Right lobe of liver (tissue), 6 donors: ENCODE data around the gene NUDT5. TPM values are rescaled to one million over a fixed set of nuclear protein-coding genes. Genes with fewer than 3 reads are reported as not detected.
A peak's percentile ranks its signal among the peaks of the same experiment; 100 is the strongest.

Experiments
- ATAC-seq, 4 donors: fragments of 200-7000 bp; cut with Tn5 transposase; one replicate each; pipeline ENCODE4 v1.9.1; 2020; ENCODE audit warnings: mild to moderate bottlenecking in 4 of 4, moderate library complexity in 4 of 4
- DNase-seq, 3 donors: peaks; one replicate each; pipeline ENCODE4 v3.0.0-alpha.2; 2020
- H3K27ac ChIP-seq, 3 donors: fragments of 200-600 bp; one replicate each; pipeline ENCODE4 v1.8.0; 2022
- H3K27me3 ChIP-seq, 2 donors: fragments of 200-600 bp; one replicate each; pipeline ENCODE4 v1.8.0; 2022
- H3K36me3 ChIP-seq, 4 donors: fragments of 200-600 bp; sonication (generic) in 1 of 4; one replicate each; pipeline versions ENCODE4 v1.5.1 to v1.8.0; 2017 to 2022; ENCODE audit warnings: control low read depth in 1 of 4
- H3K4me1 ChIP-seq, 4 donors: fragments of 200-600 bp; sonication (generic) in 1 of 4; one replicate each; pipeline versions ENCODE4 v1.5.1 to v1.8.0; 2017 to 2022; ENCODE audit warnings: control low read depth in 1 of 4
- H3K4me3 ChIP-seq, 3 donors: fragments of 200-600 bp; one replicate each; pipeline ENCODE4 v1.8.0; 2022
- H3K9me3 ChIP-seq, 4 donors: fragments of 200-600 bp; sonication (generic) in 1 of 4; one replicate each; pipeline versions ENCODE4 v1.5.1 to v1.8.0; 2017 to 2022; ENCODE audit warnings: control low read depth in 1 of 4
- CTCF ChIP-seq, 4 donors: fragments of 200-600 bp in 3 of 4; fragments of 450-650 bp in 1 of 4; IDR thresholded peaks; one replicate each; pipeline versions ENCODE4 v1.5.1 to v1.8.0; 2016 to 2022; ENCODE audit warnings: antibody characterized with exemption in 4 of 4, mild to moderate bottlenecking in 2 of 4
- POLR2A ChIP-seq: fragments of 450-650 bp; IDR thresholded peaks from one replicate; pipeline ENCODE4 v1.6.1; 2017; ENCODE audit warnings: antibody characterized with exemption, mild to moderate bottlenecking
- WGBS: methylation state at CpG from one replicate; pipeline ENCODE4 v1.1.6; 2018; ENCODE audit warnings: low coverage, low lambda C conversion rate; ENCODE audit not compliant: insufficient coverage; ENCODE audit errors: missing lambda C conversion rate; 5-methylcytosine and 5-hydroxymethylcytosine counted together
- intact Hi-C, 2 donors: fragments of 100-400 bp; cut with DNase I; formaldehyde crosslinking; loops; one replicate each; pipeline versions ENCODE4 v1.11.2 to v1.14.1; 2022
- total RNA-seq, 6 experiments: library from RNA; depleted of rRNA in 2 of 6; stranded (reverse); fragments of >200 nt in 2 of 6; fragmentation: NEBNext Ultra II Directional in 3 of 6; extraction: Animal tissue kit (Norgen Biotek cat#: 25700) in 3 of 6; gene quantifications; one replicate each; pipeline versions ENCODE4 v1.1.0 to v1.2.4, GENCODE V29; 2016 to 2023
- donor health status: DM: no; HTN: yes; CAD: no.
- donor health status: DM: no; HTN: no; CAD: no.
- donor health status: DM: no; HTN: no; CAD: no.
- donor health status: DM: no; HTN: yes; CAD: no.
- donor health status: DM: no; HTN: yes; CAD: no.

The NUDT5 gene
- total RNA-seq, 6 experiments from 2014 or later: 48.6 to 64.3 (median 55.8) TPM

GRCh38 chr10:12164085-12164484 lies 31.6 kb downstream of the NUDT5 start:
- Histone ChIP-seq H3K4me1 (peaks cover 0 to 25% (median 9%) of the 10 kb centered on the region in 4 donors), H3K36me3 (peaks cover 4 to 25% (median 9%) of the 10 kb centered on the region in 4 donors), H3K27ac (peak overlapping the region in 2 of 3 donors; percentile 66 to 69), H3K27me3 (no peaks in the 10 kb centered on the region), H3K4me3 (peak overlapping the region in 1 of 3 donors; percentile 5), H3K9me3 (no peaks in the 10 kb centered on the region)
- intact Hi-C loops: no loop called here
- DNase-seq: peak; percentile 58 to 86 (median 81)
- TF ChIP-seq POLR2A (no peak), CTCF (IDR thresholded peaks at IDR 0.05) (peak in 2 of 4 donors; percentile 12 to 25)
- ATAC-seq: peak; percentile 89 to 94 (median 90)
- WGBS: 33% methylated on average over 11 of the region's 12 CpGs

GRCh38 chr10:12162927-12163326 lies 32.8 kb downstream of the NUDT5 start:
- Histone ChIP-seq H3K4me3 (no peak overlapping the region), H3K27me3 (no peaks in the 10 kb centered on the region), H3K4me1 (peaks cover 0 to 25% (median 9%) of the 10 kb centered on the region in 4 donors), H3K9me3 (no peaks in the 10 kb centered on the region), H3K36me3 (peaks cover 4 to 18% (median 10%) of the 10 kb centered on the region in 4 donors), H3K27ac (no peak overlapping the region)
- no peak for TF ChIP-seq POLR2A
- DNase-seq (no peak), ATAC-seq (no peak)
- intact Hi-C loops: no loop called here
- WGBS: 98% methylated on average over 6 of the region's 6 CpGs

- H3K4me1 ChIP-seq: peaks cover 0 to 30% (median 7%) of the 10 kb centered on the region in 4 donors
- intact Hi-C loops: no loop called here
- H3K27ac ChIP-seq: no peak overlapping the region
- H3K9me3 ChIP-seq: no peaks in the 10 kb centered on the region
- no peak for DNase-seq
- no peak overlapping the region for H3K4me3 ChIP-seq
- no peaks in the 10 kb centered on the region for H3K27me3 ChIP-seq
- peaks cover 3 to 14% (median 6%) of the 10 kb centered on the region in 4 donors for H3K36me3 ChIP-seq
- 77% methylated on average over 5 of the region's 5 CpGs for WGBS
- no peak for ATAC-seq
- TF ChIP-seq POLR2A (no peak), CTCF (IDR thresholded peaks at IDR 0.05) (no peak)
Measured at GRCh38 chr10:12160664-12161063, 35.0 kb downstream of the NUDT5 start.

DNA sequence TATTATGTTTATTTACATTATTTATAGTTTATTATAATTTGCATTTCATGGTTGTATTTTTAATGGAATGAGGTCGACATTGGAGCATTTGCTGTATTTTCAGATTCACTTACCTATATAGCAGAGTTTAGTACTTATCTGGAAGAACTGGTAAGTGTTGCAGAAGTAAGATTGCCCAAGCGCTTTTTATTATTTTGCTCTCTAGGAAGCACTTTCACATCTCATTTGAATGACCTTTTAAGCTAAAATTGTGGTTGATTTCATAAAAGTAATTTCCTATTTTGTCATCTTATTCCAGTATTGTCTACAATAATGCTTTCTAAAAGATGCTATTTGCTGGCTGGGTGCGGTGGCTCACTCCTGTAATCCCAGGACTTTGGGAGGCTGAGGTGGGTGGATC lies 37.6 kb downstream of the NUDT5 start:
- intact Hi-C loops: no loop called here
- H3K4me1 ChIP-seq: peaks cover 0 to 26% (median 11%) of the 10 kb centered on the region in 4 donors
- DNase-seq: no peak
- no peaks in the 10 kb centered on the region for H3K9me3 ChIP-seq
- no peaks in the 10 kb centered on the region for H3K27me3 ChIP-seq
- H3K36me3 ChIP-seq: peaks cover 3 to 14% (median 6%) of the 10 kb centered on the region in 4 donors
- peak overlapping the region in 1 of 3 donors; percentile 4 for H3K27ac ChIP-seq
- TF ChIP-seq CTCF (IDR thresholded peaks at IDR 0.05) (no peak), POLR2A (no peak)
- WGBS: 73% methylated on average over 3 of the region's 3 CpGs
- no peak overlapping the region for H3K4me3 ChIP-seq
- ATAC-seq: no peak

- Histone ChIP-seq H3K27ac (peak overlapping the region; percentile 70 to 82 (median 75)), H3K4me1 (peaks cover 0 to 26% (median 11%) of the 10 kb centered on the region in 4 donors), H3K36me3 (peaks cover 0 to 14% (median 4%) of the 10 kb centered on the region in 4 donors), H3K9me3 (no peaks in the 10 kb centered on the region), H3K27me3 (no peaks in the 10 kb centered on the region), H3K4me3 (no peak overlapping the region)
- ATAC-seq (peak; percentile 92 to 97 (median 94)), DNase-seq (peak; percentile 35 to 84 (median 67))
- TF ChIP-seq CTCF (IDR thresholded peaks at IDR 0.05) (peak in 1 of 4 donors; percentile 29), POLR2A (peak; percentile 37)
- intact Hi-C loops: no loop called here
- 24% methylated on average over 14 of the region's 14 CpGs for WGBS
Measured at GRCh38 chr10:12156367-12157123, 39.1 kb downstream of the NUDT5 start.
